ENCODE data around the gene CD46.
"Not testable (repeated sequence)": the region's sequence is repeated elsewhere in the genome, so short reads cannot be mapped to it uniquely, and the experiment has no call there.

CD46 gene

DNA sequence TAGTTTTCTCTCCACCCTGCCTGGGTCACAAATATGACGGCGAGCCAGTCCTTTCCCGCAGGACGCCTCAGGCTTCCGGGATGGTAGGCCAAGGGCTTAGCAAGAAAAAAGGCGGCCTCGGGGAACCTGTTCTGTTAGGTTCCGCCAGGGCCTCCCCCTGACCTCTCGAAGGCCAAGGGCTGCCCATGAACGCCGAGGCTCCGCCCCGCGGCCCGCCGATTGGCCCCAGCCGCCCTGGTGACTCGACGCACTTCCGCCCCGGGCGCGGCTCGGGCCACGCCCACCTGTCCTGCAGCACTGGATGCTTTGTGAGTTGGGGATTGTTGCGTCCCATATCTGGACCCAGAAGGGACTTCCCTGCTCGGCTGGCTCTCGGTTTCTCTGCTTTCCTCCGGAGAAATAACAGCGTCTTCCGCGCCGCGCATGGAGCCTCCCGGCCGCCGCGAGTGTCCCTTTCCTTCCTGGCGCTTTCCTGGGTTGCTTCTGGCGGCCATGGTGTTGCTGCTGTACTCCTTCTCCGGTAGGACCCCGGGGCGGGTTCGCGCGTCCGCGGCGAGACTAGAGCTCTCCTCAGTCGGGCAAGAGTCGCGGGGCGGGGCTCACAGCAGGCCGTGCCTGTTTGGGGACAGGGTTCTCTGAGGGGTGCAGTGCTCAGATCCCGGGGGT, at the start of gene CD46:
CD46 (plus strand) TSS at position 265 of the 666 bp plus-strand sequence; CDS start at position 424, 159 bp downstream.
- peak; percentile 91 for DNase-seq (ENCODE audit: low read depth)

DNA sequence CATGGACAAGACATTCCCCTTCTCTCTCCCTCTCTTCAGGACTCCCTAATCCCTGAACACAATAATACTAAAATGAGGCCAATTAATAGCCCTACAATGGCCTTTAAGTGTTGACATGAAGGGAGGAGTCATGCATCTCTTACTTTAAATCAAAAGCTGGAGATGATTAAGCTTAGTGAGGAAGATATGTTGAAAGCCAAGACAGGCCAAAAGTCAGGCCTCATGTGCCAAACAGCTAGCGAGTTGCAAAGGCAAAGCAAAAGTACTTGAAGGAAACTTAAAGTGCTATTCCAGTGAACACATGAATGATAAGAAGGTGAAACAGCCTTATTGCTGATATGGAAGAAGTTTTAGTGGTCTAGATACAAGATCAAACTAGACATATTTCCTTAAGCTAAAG, 49.5 kb upstream of the CD46 start:
- no peak for DNase-seq (ENCODE audit: low read depth)

DNA sequence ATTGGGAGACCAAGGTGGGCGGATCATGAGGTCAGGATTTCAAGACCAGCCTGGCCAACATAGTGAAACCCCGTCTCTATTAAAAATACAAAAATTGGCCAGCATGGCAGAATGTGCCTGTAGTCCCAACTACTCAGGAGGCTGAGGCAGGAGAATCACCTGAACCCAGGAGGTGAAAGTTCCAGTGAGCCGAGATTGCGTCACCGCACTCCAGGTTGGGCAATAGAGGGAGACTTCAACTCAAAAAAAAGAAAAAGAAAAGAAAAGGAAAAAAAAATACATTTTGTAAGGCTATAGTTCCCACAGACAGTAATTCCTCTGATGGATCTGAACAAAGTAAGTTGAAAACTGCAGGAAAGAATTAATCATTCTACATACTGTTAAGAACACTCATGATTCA, 48.1 kb upstream of the CD46 start:
- no peak for DNase-seq (ENCODE audit: low read depth)

DNA sequence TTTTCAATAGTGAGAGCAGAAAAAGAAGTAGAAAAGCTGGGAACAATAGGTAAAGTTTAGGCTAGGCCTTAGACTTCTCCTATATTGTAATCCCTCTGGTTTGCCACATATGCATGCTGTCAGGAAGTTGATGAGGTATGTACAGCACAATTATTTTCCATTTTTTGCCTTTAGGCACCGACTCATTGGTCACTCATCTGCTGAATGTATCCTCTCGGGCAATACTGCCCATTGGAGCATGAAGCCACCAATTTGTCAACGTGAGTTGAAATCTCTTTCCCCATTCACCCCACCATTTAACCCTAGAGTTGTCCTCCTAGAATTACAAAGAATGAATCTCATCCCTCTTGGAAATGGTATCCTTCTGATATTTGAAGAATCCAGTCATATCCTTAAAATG, 43.9 kb upstream of the CD46 start:
- DNase-seq (ENCODE audit: low read depth), result not testable (repeated sequence)

DNA sequence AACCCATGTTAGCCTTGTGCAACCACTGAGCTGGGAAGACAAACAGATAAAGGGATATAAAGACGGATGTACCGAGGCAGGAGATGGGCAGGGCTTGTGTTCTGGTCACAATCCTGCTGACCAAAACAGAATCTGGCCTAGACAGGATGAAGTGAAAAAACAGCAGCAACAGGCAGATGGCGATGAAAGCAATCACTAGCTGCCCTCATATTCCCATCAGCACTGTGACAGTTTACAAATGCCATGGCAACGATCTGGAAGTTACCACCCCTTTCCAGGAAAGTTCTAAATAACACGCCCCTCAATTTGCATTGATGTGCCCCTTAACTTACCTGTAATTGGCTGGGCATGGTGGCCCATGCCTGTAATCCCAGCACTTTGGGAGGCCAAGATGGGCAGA, 40.6 kb upstream of the CD46 start:
- no peak for DNase-seq (ENCODE audit: low read depth)

DNA sequence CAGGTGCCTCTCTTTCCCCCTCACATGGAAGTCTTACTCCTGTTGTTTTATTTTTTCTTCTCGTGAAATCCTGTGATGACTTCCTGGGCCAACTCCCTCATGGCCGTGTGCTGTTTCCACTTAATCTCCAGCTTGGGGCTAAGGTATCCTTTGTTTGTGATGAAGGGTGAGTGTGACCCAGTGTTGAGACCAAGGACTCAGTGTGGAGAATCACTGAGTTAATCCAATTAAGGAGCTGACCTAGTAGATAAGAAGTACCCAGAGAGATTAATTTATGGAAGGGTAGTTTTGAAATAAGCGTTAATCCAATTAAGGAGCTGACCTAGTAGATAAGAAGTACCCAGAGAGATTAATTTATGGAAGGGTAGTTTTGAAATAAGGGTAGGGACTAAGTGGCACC, 39.2 kb upstream of the CD46 start:
- not testable (repeated sequence) for DNase-seq (ENCODE audit: low read depth)

DNA sequence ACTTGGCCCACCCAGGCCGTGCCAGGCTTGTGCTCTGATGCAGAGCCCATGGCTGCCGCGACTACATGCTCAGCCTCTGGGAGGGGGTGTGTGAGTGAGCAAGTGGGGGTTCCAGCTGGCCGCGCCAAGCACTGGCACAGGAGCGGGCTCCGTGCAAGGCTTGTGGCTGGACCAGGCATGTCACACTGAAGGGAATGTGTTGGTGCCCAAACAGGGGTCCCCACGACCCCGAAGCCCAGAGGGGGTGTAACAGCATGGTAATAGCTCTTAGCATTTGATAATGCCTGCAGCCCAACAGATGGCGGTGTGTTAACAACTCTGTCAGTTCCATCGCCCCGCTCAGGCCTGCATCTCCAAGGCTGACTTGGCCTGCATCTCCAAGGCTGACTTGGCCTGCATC, 38.3 kb upstream of the CD46 start:
- DNase-seq (ENCODE audit: low read depth), result no peak

DNA sequence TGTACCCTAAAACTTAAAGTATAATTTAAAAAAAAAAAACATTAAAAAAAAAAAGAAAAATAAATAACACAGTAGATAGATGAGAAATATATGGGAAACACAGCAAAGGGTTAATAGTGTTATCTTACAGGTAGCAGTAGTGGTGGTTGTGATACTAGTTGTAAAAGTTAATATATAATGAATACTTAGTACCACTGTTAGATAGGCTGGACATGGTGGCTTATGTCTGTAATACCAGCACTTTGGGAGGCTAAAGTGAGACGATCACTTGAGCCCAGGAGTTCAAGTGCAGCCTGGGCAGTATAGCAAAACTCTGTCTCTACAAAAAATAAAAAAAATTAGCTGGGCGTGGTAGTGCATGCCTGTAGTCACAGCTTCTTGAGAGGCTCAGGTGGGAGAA, 32.6 kb upstream of the CD46 start:
- no peak for DNase-seq (ENCODE audit: low read depth)

DNA sequence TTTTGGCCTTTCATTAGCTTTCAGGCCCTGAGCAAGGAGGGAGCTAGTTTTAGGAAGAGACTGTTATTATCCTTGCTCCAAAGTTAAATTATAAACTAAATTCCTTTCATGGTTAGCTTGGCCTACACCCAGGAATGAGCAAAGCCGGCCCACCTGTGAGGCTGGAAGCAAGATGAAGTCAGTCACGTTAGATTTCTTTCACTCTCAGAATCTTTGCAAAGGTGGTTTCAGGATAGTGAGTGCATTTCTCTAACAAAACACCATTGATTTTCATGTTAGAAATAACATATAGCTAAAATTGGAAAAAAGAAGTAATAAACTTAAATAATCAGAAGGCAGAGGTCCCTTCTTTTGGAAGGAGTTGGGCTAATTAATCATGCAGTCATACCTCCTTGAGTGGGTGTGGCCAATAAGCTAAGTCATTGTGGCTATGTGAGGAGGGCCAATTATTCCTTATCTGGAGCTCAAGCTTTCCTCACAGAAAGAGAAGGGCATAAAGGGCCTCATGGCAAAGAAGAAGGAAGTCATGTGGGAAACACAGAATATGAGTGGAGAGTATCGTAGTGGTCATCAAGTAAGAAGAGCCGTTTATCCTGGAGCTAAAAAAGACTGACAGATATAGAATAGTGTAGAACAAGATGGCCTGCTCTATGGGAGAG, 23.5 kb upstream of the CD46 start:
- DNase-seq (ENCODE audit: low read depth), result not testable (repeated sequence)

DNA sequence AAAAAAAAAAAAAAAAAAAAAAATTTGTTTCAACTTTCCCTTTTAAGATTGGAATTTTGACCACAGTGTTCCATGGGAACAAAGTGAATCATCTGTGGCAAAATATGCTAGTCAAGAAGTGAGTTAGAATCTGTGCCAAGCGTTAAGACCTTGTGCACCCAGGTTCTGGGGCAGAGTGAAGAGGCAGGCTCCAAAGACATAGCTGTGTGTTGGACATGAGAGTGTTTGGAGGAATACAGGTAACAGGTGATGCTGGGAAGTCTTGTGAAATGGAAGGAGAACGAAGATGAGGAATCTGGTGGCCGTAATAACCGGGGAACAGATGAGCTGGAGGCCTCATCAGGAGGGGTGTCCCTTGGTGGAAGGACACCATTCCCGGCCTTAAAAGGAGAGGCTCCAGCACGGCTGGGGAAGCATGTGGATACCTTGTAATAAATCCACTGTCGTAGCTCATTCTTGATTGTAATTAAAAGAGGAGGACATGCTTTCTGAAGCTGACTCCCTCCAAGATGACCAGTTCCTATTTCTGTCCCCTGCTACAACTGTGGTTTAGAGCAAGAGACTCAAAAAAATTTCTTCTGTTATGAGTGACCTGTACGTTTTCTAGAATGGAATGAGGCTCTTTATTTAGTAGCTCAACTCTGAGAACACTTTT, 14.2 kb upstream of the CD46 start:
- DNase-seq (ENCODE audit: low read depth), result not testable (repeated sequence)

DNA sequence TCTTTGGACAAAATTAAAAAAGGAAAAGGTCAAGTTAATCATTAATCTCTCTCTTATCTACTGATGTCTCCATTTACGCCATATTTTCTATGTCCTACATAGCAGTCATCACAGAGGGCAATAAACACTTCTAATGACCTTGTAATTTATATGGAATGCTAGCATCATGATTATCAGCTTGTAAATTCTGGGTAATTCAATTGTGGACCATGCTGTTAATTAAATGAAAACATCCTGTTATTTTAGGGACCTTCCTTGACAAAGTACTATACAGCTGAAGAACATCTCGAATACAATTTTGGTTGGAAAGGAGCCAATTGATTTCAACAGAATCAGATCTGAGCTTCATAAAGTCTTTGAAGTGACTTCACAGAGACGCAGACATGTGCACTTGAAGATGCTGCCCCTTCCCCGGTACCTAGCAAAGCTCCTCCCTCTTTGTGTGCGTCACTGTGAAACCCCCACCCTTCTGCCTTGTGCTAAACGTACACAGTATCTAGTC, 13.6 kb upstream of the CD46 start:
- DNase-seq (ENCODE audit: low read depth), result not testable (repeated sequence)

DNA sequence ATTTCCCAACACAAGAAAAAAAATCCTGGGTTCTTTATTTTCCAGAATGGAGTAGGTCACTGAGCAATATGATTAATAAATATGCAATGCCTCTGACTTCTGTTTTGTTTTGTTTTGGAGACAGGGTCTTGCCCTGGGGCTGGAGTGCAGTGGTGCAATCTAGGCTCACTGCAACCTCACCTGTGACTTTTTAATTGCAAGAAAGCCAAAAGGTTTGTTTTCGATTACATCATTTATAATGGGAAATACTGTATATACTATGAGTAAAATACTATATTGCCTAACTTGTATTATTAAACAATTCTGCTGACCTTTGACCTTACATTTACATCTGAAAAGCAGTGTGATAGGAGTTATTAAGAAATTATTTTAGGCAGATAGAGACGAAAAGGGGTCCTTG, 11.6 kb upstream of the CD46 start:
- no peak for DNase-seq (ENCODE audit: low read depth)

DNA sequence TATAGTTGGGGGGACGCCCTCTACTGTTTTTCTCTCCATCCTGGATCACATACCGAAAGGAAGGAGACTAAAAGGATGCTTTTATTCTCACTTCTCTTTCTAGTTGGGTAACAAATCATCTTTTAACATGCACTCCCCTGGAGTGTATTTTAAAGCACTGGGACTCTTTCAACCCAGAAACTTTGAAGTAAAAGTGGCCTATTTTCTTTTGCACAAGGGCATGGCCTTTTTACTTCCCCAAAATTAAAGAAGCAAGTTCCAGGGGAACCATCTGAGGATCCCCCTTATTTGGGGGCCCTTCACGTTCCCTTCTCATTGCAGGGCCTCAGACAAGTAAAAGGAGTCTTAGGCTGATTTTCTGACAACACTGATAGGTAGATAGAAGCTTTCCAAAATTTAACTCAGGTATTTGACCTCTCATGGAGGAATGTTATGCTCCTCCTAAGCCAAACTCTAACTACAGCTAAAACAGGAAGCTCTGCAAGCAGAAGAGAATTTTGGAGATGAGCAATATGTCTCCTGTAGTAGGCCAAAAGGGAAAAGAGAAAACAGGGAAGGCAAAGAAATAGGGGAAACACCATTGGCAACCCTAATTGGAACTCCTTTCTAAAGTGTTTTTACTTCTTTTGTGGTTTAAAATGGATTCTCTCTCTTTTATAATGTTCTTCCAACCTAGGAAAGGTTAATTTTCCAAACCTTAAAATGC, 8.9 kb upstream of the CD46 start:
- no peak for DNase-seq (ENCODE audit: low read depth)

DNA sequence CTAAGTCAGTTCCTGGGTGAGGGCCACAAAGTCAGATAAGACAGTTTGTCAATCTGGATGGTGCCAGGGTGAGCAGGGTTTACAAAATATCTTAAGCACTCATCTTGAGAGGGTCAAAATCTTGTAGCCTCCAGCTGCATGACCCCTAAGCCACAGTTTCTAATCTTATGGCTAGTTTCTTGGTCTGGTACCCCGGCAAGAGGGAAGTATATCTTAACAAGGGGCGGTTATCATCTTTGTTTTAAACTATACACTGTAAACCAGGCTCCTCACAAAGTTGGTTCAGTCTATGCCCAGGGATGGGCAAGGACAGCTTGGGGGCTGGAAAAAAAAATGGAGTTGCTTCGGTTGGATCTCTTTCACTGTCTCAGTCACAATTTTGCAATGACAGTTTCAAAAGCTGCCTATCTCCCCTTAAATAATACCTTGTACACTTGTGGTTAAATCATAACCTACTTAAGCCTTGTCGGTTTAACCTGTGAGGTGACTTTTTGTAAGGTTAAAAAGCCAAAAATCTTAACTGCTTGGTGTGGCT, 7.8 kb upstream of the CD46 start:
- DNase-seq (ENCODE audit: low read depth), result no peak

DNA sequence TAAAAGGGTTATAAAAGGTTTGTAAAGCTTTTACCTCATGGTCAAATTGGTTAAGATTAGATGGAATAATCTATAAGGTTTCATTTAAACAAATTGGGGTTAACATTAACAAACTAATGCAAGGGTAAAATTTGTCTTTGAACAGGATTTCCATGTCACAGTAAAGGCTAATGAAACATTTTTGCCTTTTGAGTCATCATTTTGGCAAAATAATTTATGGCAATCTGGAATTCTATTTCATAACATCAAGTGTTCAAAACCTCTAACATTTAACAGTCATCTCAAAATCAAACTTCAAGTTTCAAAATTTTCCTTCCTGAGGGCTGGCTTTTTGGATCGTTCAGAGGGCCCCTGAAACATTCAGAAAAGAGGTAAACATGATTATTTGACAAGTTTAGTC, 6.6 kb upstream of the CD46 start:
- DNase-seq (ENCODE audit: low read depth), result no peak

DNA sequence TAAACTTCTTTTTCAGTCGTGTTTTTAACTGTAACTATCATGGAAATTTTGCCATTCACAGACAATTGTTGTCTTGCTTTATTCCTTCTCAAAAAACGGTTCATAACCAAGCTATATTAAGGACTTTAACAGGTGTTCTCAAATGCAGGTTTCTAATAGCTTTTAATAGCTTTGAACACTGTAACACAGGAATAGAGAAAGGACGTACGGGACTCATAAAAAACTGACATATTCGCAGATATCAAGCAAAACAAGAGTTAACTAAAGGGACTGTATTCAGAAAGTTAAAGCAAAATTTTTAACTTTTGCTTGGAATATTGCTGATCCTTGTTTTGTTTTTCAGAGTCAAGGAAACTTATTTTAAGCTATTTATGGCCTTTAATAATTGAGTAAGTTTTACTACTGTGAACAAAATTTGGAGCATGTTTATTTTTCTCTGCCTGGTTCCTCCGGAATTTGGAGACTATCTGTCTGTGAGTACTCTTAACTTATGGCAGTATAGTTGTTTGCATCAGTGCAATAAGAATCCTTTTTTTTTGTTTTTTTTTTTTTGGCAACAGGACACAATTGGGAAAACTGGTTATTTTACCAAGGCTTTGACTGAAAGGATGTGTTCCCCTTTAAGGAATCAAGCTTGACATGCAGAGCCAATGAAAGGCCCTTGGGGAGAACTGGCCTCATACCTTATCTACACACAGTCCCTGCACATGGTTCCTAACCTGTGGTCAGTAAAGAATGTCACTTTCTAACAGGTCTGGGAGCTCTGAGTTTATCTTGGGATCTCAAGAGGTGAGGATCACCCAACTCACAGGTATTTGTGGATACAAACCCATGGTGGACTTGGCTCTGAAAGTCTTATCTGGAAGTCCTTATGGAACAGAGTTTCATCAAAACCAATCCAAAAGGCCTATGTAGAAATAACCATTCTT, 5.8 kb upstream of the CD46 start:
- no peak for DNase-seq (ENCODE audit: low read depth)

DNA sequence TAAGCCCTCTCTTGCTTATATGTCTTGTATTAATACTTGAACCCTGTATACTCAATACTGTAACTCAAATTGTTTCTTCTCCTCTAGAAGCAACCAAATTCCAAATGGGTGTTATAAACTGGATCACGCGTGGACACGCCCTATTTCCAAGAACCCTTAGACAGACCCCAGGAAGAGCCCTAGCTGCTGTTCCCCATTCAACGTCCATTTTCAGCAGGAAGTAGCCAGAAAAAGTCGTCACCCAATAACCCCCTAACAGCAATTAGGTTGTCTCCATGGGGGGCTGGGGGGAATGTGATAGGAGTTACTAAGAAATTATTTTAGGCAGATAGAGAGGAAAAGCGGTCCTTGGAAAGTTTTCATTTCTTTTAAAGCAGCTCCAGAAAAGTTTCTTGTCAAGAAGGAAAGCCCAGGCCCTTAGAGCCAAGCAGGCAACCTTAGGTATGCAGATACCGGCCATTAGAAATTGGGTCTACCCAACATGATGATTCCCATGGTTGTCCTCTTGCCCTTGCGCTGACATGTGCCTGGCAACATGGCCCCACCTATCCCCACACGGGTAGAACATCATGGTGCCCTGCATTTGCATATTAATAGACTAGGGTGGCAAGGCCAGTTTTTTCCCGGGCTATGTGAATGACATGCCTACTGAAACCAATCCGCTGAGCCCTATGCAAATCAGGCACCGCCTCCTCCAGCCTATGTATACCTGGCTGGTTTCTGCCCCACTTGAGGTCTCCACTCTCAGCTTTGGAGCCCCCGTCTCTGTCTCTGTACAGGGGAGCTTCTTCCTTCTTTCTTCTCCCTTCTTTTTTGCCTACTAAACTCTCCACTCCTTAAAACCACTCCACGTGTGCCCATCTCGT, 4.0 kb upstream of the CD46 start:
- DNase-seq (ENCODE audit: low read depth), result no peak

DNA sequence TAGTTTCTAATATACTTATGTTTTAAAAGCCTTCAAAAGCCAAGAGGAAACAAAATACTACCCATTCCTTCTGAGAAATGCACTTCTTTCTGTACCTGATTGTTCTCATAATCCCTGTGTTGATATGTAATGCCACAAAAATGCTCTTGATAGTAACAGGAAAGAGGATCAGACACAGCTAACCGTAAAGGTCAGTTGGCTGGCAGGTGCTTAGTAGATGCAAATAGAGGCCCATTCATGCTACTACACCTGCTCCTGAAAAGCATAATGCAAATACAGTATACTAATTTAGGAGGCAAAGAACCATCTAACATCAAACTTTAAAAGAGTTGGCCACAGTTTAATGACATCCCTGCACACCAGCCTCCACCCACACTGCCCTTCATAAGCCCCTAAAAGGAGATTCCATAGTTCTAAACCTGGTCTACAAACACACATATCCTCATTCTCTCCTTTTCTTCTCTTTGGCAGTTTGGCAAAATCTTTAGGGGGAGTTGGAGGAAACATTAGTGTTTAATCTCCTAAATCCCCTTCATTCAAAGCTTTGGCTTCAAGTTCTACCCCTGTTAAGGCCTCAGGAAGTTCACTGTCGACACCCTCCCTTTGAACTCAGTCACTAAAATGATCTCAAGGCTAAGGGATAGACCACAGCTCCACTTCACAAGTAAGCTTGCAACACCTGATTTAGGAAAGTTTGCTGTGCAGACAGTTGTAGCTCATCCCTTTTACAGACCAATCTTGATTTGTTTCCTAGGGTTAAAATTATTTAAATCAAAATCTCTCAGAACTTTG, 2.9 kb upstream of the CD46 start:
- DNase-seq (ENCODE audit: low read depth), result no peak

DNA sequence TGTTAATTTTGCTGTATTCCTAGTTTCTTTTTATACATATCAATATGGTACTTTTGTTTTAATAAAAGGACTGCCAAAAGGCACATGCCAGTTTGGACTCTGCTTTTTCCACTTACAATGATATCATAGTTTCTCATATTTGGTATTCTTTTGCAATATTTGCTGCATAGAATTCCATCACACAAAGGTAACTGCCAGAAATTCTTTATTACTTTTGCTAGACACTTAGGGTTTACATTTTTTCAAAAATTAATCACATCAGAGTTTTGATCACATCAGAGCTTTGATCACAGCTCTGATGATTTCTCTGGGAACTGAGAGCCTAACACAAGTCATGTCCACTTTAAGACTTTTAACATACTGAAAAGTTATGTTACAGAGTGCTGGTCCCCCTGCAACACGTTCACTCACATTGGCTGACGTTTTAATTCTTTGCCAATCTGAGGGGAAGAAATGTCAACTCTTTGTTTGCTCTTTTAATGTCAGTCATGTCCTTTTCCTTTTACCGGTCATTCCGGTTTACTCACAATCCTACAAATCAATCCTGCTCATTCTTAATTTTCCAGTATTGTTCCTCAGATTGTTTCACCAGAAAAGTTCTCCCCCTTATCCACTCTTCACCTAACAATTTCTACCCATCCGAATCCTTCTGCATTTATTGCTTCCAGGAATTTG, 1.1 kb upstream of the CD46 start:
- no peak for DNase-seq (ENCODE audit: low read depth)
